ENCODE data around the gene RBM19.

The RBM19 gene

DNA sequence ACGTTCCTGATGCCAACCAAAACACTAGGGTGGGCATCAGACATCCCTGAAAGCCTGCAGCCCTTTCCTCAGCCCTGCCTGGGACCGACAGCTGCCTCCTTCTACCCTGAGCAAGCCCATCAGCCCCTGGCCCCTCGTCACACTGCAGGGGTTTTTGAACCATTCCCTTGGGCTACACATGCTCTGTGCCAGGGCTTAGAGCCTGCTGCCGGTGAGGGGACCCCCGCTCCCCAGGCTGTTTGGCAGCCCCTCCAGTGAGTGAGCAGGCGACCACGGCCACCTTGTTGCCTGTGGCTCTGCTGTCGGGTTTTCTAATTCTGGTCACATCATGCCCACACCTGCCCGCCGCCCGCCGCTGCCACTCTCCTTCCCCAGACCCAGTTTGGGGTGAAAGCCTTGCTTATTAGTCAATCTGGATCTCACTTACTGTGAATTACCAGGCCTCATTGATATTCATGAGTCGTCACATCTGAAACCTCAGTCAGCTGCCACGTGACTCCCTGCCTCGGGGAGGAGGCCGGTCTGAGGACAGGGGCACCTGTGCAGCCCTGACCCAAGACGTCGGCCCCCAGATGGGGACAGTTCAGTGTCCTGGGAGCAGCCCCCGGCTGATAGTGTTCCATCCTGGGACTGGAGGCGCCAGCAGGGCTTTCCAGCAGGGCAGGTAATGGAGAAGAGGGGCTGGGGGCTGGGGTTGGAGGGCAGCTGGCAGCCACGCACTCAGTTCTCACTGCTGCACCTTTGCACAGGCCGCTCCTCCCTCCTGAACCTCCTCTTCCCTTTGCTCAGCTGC, 163.0 kb downstream of the RBM19 start:
- CTCF ChIA-PET = no interaction called here
- DNase-seq (ENCODE audit: extremely low spot score) = no peak
- POLR2A ChIA-PET = no interaction called here
- no peak for TF ChIP-seq CTBP1 (IDR thresholded peaks at IDR 0.05; ENCODE audit: borderline replicate concordance)
- no peak for TF ChIP-seq SP1 (IDR thresholded peaks at IDR 0.05)
- no peak for TF ChIP-seq BHLHE40 (IDR thresholded peaks at IDR 0.05; ENCODE audit: borderline replicate concordance)
- no peak for TF ChIP-seq ARNT (IDR thresholded peaks at IDR 0.05)
- TF ChIP-seq TARDBP (IDR thresholded peaks at IDR 0.05) = no peak
- no peak for TF ChIP-seq L3MBTL2 (conservative IDR thresholded peaks at IDR 0.05)
- TF ChIP-seq FOXM1 (IDR thresholded peaks at IDR 0.05; ENCODE audit: borderline replicate concordance) = no peak
- no peak for TF ChIP-seq FOXA1 (IDR thresholded peaks at IDR 0.05)

DNA sequence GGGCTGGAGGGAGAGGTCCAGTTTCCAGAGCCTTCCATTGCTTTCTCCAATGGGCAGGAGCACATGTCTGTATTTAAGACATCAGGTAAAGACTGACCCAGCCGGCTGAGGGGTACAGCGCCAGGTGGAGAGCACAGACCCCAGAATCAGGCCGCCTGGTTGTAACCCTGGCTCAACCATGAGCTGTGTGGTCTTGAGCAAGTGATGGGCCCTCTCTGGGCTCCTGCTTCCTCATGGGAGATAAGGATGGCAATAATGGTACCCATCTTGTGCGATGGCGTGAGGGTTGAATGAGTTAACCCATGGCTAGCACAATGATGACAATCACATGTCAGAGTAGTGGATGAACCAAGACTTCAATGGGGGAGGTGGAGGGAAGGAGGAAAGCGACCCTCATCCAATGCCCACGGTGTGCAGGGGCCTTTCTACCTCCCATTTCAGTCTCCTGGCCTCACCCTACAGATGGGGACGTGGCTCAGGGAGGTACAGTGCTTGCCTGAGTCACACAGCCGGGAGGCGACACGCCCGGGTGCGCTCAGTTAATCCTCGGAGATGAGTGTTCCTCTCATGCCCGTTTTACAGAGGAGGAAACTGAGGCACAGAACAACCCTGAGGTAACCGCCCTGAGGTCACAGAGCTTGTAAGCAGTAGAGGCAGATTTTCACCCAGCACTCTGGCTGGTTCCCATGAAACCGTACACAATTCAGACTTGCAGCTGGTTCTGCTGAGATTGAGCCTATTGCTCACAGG, 163.9 kb downstream of the RBM19 start:
- POLR2A ChIA-PET = no interaction called here
- CTCF ChIA-PET = no interaction called here
- no peak for TF ChIP-seq ZNF384 (IDR thresholded peaks at IDR 0.05)
- no peak for TF ChIP-seq ELF4 (IDR thresholded peaks at IDR 0.05)
- TF ChIP-seq FOXA1 (IDR thresholded peaks at IDR 0.05) = no peak
- no peak for TF ChIP-seq SUZ12 (IDR thresholded peaks at IDR 0.05)
- TF ChIP-seq ARNT (IDR thresholded peaks at IDR 0.05) = no peak
- no peak for TF ChIP-seq SP1 (IDR thresholded peaks at IDR 0.05)
- no peak for TF ChIP-seq LEF1 (IDR thresholded peaks at IDR 0.05; ENCODE audit: borderline replicate concordance)
- TF ChIP-seq NFRKB (IDR thresholded peaks at IDR 0.05) = no peak
- TF ChIP-seq HDGF (IDR thresholded peaks at IDR 0.05; ENCODE audit: borderline replicate concordance) = no peak
- no peak for TF ChIP-seq FOXK2 (IDR thresholded peaks at IDR 0.05)
- TF ChIP-seq, protein P1, sequence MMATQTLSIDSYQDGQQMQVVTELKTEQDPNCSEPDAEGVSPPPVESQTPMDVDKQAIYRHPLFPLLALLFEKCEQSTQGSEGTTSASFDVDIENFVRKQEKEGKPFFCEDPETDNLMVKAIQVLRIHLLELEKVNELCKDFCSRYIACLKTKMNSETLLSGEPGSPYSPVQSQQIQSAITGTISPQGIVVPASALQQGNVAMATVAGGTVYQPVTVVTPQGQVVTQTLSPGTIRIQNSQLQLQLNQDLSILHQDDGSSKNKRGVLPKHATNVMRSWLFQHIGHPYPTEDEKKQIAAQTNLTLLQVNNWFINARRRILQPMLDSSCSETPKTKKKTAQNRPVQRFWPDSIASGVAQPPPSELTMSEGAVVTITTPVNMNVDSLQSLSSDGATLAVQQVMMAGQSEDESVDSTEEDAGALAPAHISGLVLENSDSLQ (IDR thresholded peaks at IDR 0.05) = no peak
- TF ChIP-seq FOXM1 (IDR thresholded peaks at IDR 0.05; ENCODE audit: borderline replicate concordance) = no peak
- no peak for TF ChIP-seq BHLHE40 (IDR thresholded peaks at IDR 0.05; ENCODE audit: borderline replicate concordance)
- TF ChIP-seq TARDBP (IDR thresholded peaks at IDR 0.05) = no peak
- TF ChIP-seq L3MBTL2 (conservative IDR thresholded peaks at IDR 0.05) = no peak
- no peak for TF ChIP-seq CTBP1 (IDR thresholded peaks at IDR 0.05; ENCODE audit: borderline replicate concordance)
- no peak for DNase-seq (ENCODE audit: extremely low spot score)

GRCh38 chr12:113800201-113800600, 165.9 kb downstream of the RBM19 start:
- TF ChIP-seq L3MBTL2 (conservative IDR thresholded peaks at IDR 0.05) (no peak), NFRKB (IDR thresholded peaks at IDR 0.05) (no peak), LEF1 (IDR thresholded peaks at IDR 0.05; ENCODE audit: borderline replicate concordance) (no peak), ELF4 (IDR thresholded peaks at IDR 0.05) (no peak), TARDBP (IDR thresholded peaks at IDR 0.05) (no peak), HDGF (IDR thresholded peaks at IDR 0.05; ENCODE audit: borderline replicate concordance) (no peak), CTBP1 (IDR thresholded peaks at IDR 0.05; ENCODE audit: borderline replicate concordance) (no peak), ARNT (IDR thresholded peaks at IDR 0.05) (no peak), SUZ12 (IDR thresholded peaks at IDR 0.05) (no peak), FOXK2 (IDR thresholded peaks at IDR 0.05) (no peak), FOXA1 (IDR thresholded peaks at IDR 0.05) (no peak), BHLHE40 (IDR thresholded peaks at IDR 0.05; ENCODE audit: borderline replicate concordance) (no peak)
- CTCF ChIA-PET = no interaction called here

DNA sequence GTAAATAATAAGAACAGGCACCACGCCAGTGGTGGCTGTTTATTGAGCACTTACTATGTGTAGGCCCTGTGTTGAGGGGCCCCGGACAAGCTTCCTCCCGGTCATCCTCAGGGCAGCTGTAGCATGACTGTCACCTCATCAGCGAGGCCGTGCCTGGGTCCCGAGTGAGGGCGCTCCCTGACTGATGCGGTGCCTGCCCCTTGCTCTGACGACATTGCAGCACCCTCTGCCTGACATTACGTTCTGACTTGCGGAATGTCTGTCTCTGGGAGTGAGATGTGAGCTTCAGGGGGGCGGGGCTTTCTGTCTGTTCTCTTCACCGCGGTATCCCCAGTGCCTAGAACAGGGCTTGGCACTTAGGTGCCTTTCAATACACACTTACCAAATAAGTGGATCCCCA, 167.6 kb downstream of the RBM19 start:
- POLR2A ChIA-PET = no interaction called here
- TF ChIP-seq FOXM1 (IDR thresholded peaks at IDR 0.05; ENCODE audit: borderline replicate concordance) (no peak), TARDBP (IDR thresholded peaks at IDR 0.05) (no peak), FOXK2 (IDR thresholded peaks at IDR 0.05) (no peak), ZNF384 (IDR thresholded peaks at IDR 0.05) (no peak), NFRKB (IDR thresholded peaks at IDR 0.05) (no peak), L3MBTL2 (conservative IDR thresholded peaks at IDR 0.05) (no peak), FOXA1 (IDR thresholded peaks at IDR 0.05) (no peak), SP1 (IDR thresholded peaks at IDR 0.05) (no peak), CTBP1 (IDR thresholded peaks at IDR 0.05; ENCODE audit: borderline replicate concordance) (no peak), SUZ12 (IDR thresholded peaks at IDR 0.05) (no peak), BHLHE40 (IDR thresholded peaks at IDR 0.05; ENCODE audit: borderline replicate concordance) (no peak), LEF1 (IDR thresholded peaks at IDR 0.05; ENCODE audit: borderline replicate concordance) (no peak), HDGF (IDR thresholded peaks at IDR 0.05; ENCODE audit: borderline replicate concordance) (no peak)
- CTCF ChIA-PET = no interaction called here
- no peak for DNase-seq (ENCODE audit: extremely low spot score)

More at GRCh38 chr12:113800201-113800600, 165.9 kb downstream of the RBM19 start:
- POLR2A ChIA-PET = no interaction called here
- no peak for DNase-seq (ENCODE audit: extremely low spot score)

DNA sequence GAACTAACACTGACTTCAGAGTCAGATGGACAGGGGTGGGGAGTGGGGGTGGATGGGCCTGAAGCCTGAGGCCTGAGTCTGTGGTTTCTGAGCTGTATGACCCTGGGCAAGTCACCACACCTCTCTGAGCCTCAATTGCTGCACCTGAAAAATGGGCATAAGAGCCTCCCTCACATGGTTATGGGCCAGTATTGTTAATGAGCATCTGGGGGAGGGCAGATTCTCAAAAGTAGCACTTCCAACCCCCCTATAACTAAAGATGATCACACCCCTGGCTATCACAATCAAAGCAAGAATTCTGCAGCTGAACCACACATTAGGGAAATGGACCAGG, 168.6 kb downstream of the RBM19 start:
- POLR2A ChIA-PET = no interaction called here
- no peak for TF ChIP-seq TARDBP (IDR thresholded peaks at IDR 0.05)
- no peak for TF ChIP-seq FOXK2 (IDR thresholded peaks at IDR 0.05)
- no peak for TF ChIP-seq L3MBTL2 (conservative IDR thresholded peaks at IDR 0.05)
- TF ChIP-seq BHLHE40 (IDR thresholded peaks at IDR 0.05; ENCODE audit: borderline replicate concordance) = no peak
- TF ChIP-seq ZNF384 (IDR thresholded peaks at IDR 0.05) = no peak
- TF ChIP-seq LEF1 (IDR thresholded peaks at IDR 0.05; ENCODE audit: borderline replicate concordance) = no peak
- TF ChIP-seq ARNT (IDR thresholded peaks at IDR 0.05) = no peak
- no peak for TF ChIP-seq CTBP1 (IDR thresholded peaks at IDR 0.05; ENCODE audit: borderline replicate concordance)
- TF ChIP-seq FOXM1 (IDR thresholded peaks at IDR 0.05; ENCODE audit: borderline replicate concordance) = no peak
- no peak for TF ChIP-seq ELF4 (IDR thresholded peaks at IDR 0.05)
- no peak for TF ChIP-seq SUZ12 (IDR thresholded peaks at IDR 0.05)
- TF ChIP-seq NFRKB (IDR thresholded peaks at IDR 0.05) = no peak
- TF ChIP-seq, protein P1 (IDR thresholded peaks at IDR 0.05) = no peak
- no peak for TF ChIP-seq FOXA1 (IDR thresholded peaks at IDR 0.05)
- TF ChIP-seq HDGF (IDR thresholded peaks at IDR 0.05; ENCODE audit: borderline replicate concordance) = no peak
- TF ChIP-seq SP1 (IDR thresholded peaks at IDR 0.05) = no peak
- no peak for DNase-seq (ENCODE audit: extremely low spot score)
- CTCF ChIA-PET = no interaction called here
